Measurements from ENCODE around the gene MLX. TPM values are rescaled to one million over a fixed set of nuclear protein-coding genes. Genes with fewer than 3 reads are reported as not detected.

Gene MLX
- total and polyA plus RNA-seq, 2 donors (not counting 1 experiment from before 2014, with no cell fraction given), result 62.4 to 66.6 TPM

DNA sequence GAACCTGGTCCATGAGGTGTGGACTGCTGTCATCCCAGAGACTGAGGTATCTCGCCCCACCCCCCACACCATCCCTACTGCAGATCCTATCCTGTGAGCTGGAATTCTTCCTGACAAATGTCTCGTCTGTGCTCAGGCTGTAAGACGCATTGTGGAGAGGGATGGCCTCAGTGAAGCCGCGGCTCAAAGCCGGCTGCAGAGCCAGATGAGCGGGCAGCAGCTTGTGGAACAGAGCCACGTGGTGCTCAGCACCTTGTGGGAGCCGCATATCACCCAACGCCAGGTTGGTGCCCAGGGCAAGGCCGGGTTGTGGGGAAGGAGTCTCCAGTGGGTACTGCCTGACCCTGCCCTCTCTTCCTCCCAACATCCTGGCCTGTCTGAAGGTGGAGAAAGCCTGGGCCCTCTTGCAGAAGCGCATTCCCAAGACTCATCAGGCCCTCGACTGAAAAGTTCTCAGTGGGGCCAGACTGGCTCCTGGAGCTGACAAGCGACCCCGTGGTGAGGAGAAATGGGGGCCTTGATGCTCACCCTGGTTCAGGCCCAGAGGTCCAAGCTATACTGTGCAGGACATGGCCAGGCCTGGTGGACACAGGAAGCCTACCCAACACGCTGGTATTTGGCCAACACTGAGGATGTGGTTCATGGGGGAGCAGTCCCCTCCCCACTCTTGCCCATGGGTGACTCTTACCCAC, 1.2 kb upstream of the MLX start:
- Mint-ChIP-seq H3K27me3 (no peaks in the 10 kb centered on the region), H3K9me3 (ENCODE audit: insufficient read depth) (no peaks in the 10 kb centered on the region), H3K4me1 (peaks cover 44% of the 10 kb centered on the region), H3K27ac (peak overlapping the region; percentile 65), H3K4me3 (peak overlapping the region; percentile 99)
- ChIA-PET POLR2A (interaction anchor here (0.6 to 2.4 kb wide), 2 partner anchors 11 to 86 kb away, joined by 3 to 18 read pairs; no protein-coding TSS in a partner anchor), CTCF (interaction anchor here (0.8 to 6.4 kb wide), 6 partner anchors 11 to 106 kb away, joined by 3 to 51 read pairs (median 6); partner anchors contain the start of gene PSMC3IP)
- H3K9me3 ChIP-seq (ENCODE audit: control extremely low read depth in 1 of 3, control insufficient read depth in 2 of 3, insufficient read depth in 1 of 3, low read length in 2 of 3), result no peaks in the 10 kb centered on the region
- H3K27ac ChIP-seq (ENCODE audit: low read length in 2 of 2), result peak overlapping the region; percentile 59 to 78
- no peak for ATAC-seq (ENCODE audit: low read depth)
- peaks cover 65% of the 10 kb centered on the region for H3K79me2 ChIP-seq (ENCODE audit: control insufficient read depth, insufficient read depth, low read length)
- no peaks in the 10 kb centered on the region for H3K27me3 ChIP-seq (replicated peaks in 1 of 4; ENCODE audit: control extremely low read depth in 1 of 4, control insufficient read depth in 3 of 4, insufficient read depth in 4 of 4, low read length in 3 of 4)
- H3K4me2 ChIP-seq (replicated peaks; ENCODE audit: low read depth, low read length, poor library complexity, severe bottlenecking), result peak overlapping the region; percentile 93
- H3K9ac ChIP-seq (ENCODE audit: low read length), result no peak overlapping the region
- H3K4me1 ChIP-seq (ENCODE audit: control insufficient read depth in 2 of 2, insufficient read depth in 2 of 2, low read length in 2 of 2), result peaks cover 31 to 49% of the 10 kb centered on the region in 2 donors
- H3K36me3 ChIP-seq (replicated peaks in 1 of 2; ENCODE audit: control extremely low read depth in 1 of 2, control insufficient read depth in 1 of 2, extremely low read depth in 1 of 2, insufficient read depth in 2 of 2, low read length in 1 of 2), result peaks cover 0 to 44% of the 10 kb centered on the region in 2 experiments
- DNase-seq, result no peak
- intact Hi-C loops (cut with micrococcal nuclease), result loop anchor here (5.0 kb wide), 1 partner anchor 112 kb away; the partner anchor contains the start of gene PLEKHH3
- TF ChIP-seq, protein P1, sequence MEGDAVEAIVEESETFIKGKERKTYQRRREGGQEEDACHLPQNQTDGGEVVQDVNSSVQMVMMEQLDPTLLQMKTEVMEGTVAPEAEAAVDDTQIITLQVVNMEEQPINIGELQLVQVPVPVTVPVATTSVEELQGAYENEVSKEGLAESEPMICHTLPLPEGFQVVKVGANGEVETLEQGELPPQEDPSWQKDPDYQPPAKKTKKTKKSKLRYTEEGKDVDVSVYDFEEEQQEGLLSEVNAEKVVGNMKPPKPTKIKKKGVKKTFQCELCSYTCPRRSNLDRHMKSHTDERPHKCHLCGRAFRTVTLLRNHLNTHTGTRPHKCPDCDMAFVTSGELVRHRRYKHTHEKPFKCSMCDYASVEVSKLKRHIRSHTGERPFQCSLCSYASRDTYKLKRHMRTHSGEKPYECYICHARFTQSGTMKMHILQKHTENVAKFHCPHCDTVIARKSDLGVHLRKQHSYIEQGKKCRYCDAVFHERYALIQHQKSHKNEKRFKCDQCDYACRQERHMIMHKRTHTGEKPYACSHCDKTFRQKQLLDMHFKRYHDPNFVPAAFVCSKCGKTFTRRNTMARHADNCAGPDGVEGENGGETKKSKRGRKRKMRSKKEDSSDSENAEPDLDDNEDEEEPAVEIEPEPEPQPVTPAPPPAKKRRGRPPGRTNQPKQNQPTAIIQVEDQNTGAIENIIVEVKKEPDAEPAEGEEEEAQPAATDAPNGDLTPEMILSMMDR (IDR thresholded peaks at IDR 0.05), result no peak
- no peak for TF ChIP-seq EZH2 (IDR thresholded peaks at IDR 0.05; ENCODE audit: borderline replicate concordance, insufficient read depth, low read depth, low read length, poor library complexity, severe bottlenecking)
- no peak overlapping the region for H2AFZ ChIP-seq (ENCODE audit: insufficient read depth, low read depth, low read length, poor library complexity, severe bottlenecking)
- peaks cover 25% of the 10 kb centered on the region for H4K20me1 ChIP-seq (ENCODE audit: control insufficient read depth, insufficient read depth, low read length, poor library complexity, severe bottlenecking)
- H3K4me3 ChIP-seq (ENCODE audit: control extremely low read depth in 1 of 5, extremely low read depth in 1 of 5, insufficient read depth in 1 of 5, low read depth in 2 of 5, low read length in 4 of 5), result no peak overlapping the region
- WGBS (ENCODE audit: insufficient coverage), result 91% methylated on average over 13 of the region's 16 CpGs
